ENCODE results near the gene MPG. TPM values are rescaled to one million over a fixed set of nuclear protein-coding genes. Genes with fewer than 3 reads are reported as not detected.

The MPG gene
- total and polyA plus RNA-seq, 10 of the 15 experiments (the other 5 are each of a cell fraction or from before 2014, with no cell fraction given): 0.32 to 193 (median 55.7) TPM

- TF ChIP-seq NFIC (IDR thresholded peaks at IDR 0.05; ENCODE audit: low read depth, low read length): no peak
- peak; percentile 76 for TF ChIP-seq LARP7 (IDR thresholded peaks at IDR 0.05)
- no peak for TF ChIP-seq ZBTB40 (IDR thresholded peaks at IDR 0.05; ENCODE audit: borderline replicate concordance)
- TF ChIP-seq HCFC1 (IDR thresholded peaks at IDR 0.05; ENCODE audit: low read length): peak; percentile 36
- TF ChIP-seq SP1 (IDR thresholded peaks at IDR 0.05; ENCODE audit: low read depth, low read length): peak; percentile 99
- no peak for TF ChIP-seq CBX3 (IDR thresholded peaks at IDR 0.05; ENCODE audit: borderline replicate concordance, low read depth)
- peak; percentile 55 for TF ChIP-seq ZNF687 (IDR thresholded peaks at IDR 0.05)
- TF ChIP-seq NFYA (IDR thresholded peaks at IDR 0.05; ENCODE audit: borderline replicate concordance, low read depth, low read length): peak; percentile 56
- peak; percentile 64 for TF ChIP-seq SMAD5 (IDR thresholded peaks at IDR 0.05; ENCODE audit: low read depth)
- peak; percentile 56 for TF ChIP-seq E2F8 (IDR thresholded peaks at IDR 0.05; ENCODE audit: low read depth, partially characterized antibody)
- TF ChIP-seq ESRRA (IDR thresholded peaks at IDR 0.05; ENCODE audit: low read length): 0 out of 2 replicates have a peak, but pooled peaks have one; percentile 9
- peak in 1 of 2 experiments; percentile 78; a peak in 2 of 4 replicates for TF ChIP-seq BHLHE40 (IDR thresholded peaks at IDR 0.05; ENCODE audit: borderline replicate concordance in 1 of 2, low read depth in 2 of 2, low read length in 1 of 2)
- no peak for TF ChIP-seq NR2C2 (IDR thresholded peaks at IDR 0.05; ENCODE audit: borderline replicate concordance, control insufficient read depth, insufficient read length, low read depth)
- peak; percentile 20 for TF ChIP-seq RELA (IDR thresholded peaks at IDR 0.05; ENCODE audit: borderline replicate concordance, partially characterized antibody)
- no peak for TF ChIP-seq STAT1 (conservative IDR thresholded peaks at IDR 0.05)
- no peak for TF ChIP-seq MTA3 (IDR thresholded peaks at IDR 0.05; ENCODE audit: borderline replicate concordance, low read length)
- TF ChIP-seq PKNOX1 (IDR thresholded peaks at IDR 0.05): peak; percentile 97
Observed at GRCh38 chr16:53346-54236, 24.4 kb upstream of the MPG start, which contains the start of the genes POLR3K and SNRNP25 (continued).

Measured in GM12878 (cell line).